ENCODE data around the gene CEP20. TPM values are rescaled to one million over a fixed set of nuclear protein-coding genes. Genes with fewer than 3 reads are reported as not detected.
"Not testable (repeated sequence)": the region's sequence is repeated elsewhere in the genome, so short reads cannot be mapped to it uniquely, and the experiment has no call there.

The CEP20 gene
- total and polyA plus RNA-seq, 2 of the 8 experiments (the other 6 are each of a cell fraction or from before 2014, with no cell fraction given), result 16.2 to 49.0 TPM

GRCh38 chr16:15936809-15937208 lies 48.4 kb upstream of the CEP20 start:
- H3K23me2 ChIP-seq (ENCODE audit: low read depth, low read length); DNase-seq (ENCODE audit: low read depth in 1 of 2, low spot score in 2 of 2); H3K23ac ChIP-seq (ENCODE audit: insufficient read length); H3K4me3 ChIP-seq (ENCODE audit: extremely low read depth in 1 of 4, insufficient read depth in 2 of 4, low read depth in 3 of 4, low read length in 4 of 4); FAIRE-seq; H3K79me1 ChIP-seq (ENCODE audit: low read depth, low read length); H2BK12ac ChIP-seq (ENCODE audit: low read depth, low read length); H3K27ac ChIP-seq (ENCODE audit: low read depth, low read length); H2AFZ ChIP-seq (ENCODE audit: low read length); H2BK15ac ChIP-seq (ENCODE audit: low read length); H3K9me3 ChIP-seq (ENCODE audit: insufficient read depth in 2 of 2, low read depth in 1 of 2, low read length in 1 of 2); H2BK120ac ChIP-seq (replicated peaks; ENCODE audit: low read depth, low read length); H3K56ac ChIP-seq (replicated peaks; ENCODE audit: insufficient read length, low read depth, low read length); H4K8ac ChIP-seq (ENCODE audit: extremely low read depth, insufficient read depth, low read length); H3K4me2 ChIP-seq (ENCODE audit: insufficient read depth in 1 of 2, low read depth in 2 of 2, low read length in 2 of 2); H3K14ac ChIP-seq (ENCODE audit: insufficient read length); H2BK20ac ChIP-seq (ENCODE audit: low read length); H3K9ac ChIP-seq (replicated peaks in 1 of 4; ENCODE audit: extremely low read depth in 1 of 4, low read depth in 3 of 4, low read length in 3 of 4); H2AK5ac ChIP-seq (ENCODE audit: low read depth, low read length); POLR2A ChIA-PET (ENCODE audit: partially characterized antibody); H3K36me3 ChIP-seq (ENCODE audit: control insufficient read depth in 2 of 4, insufficient read depth in 4 of 4, low read length in 3 of 4); H4K20me1 ChIP-seq (replicated peaks in 1 of 2; ENCODE audit: control insufficient read depth in 1 of 2, insufficient read depth in 2 of 2, low read length in 2 of 2); H3K79me2 ChIP-seq (ENCODE audit: control insufficient read depth in 1 of 2, insufficient read depth in 2 of 2, low read length in 2 of 2); H4K5ac ChIP-seq (ENCODE audit: insufficient read length, low read depth, low read length); H3K27me3 ChIP-seq (replicated peaks in 1 of 4; ENCODE audit: control insufficient read depth in 3 of 4, extremely low read depth in 1 of 4, insufficient read depth in 3 of 4, low read length in 3 of 4); H4K91ac ChIP-seq (replicated peaks; ENCODE audit: insufficient read length, low read length); H2BK5ac ChIP-seq (ENCODE audit: low read depth, low read length); H3K4ac ChIP-seq (replicated peaks; ENCODE audit: insufficient read length, low read depth, low read length); H3K4me1 ChIP-seq (replicated peaks in 1 of 4; ENCODE audit: control insufficient read depth in 3 of 4, insufficient read depth in 4 of 4, low read length in 3 of 4); H3K18ac ChIP-seq (ENCODE audit: extremely low read depth, low read length): not testable (repeated sequence)
- CTCF ChIA-PET (ENCODE audit: partially characterized antibody), result interaction anchor here (3.4 kb wide), 1 partner anchor 11 kb away, joined by 9 read pairs; no protein-coding TSS in a partner anchor
- WGBS, 2 experiments (ENCODE audit: extremely low coverage in 1 of 2, insufficient coverage in 1 of 2, insufficient read length in 1 of 2, insufficient replicate concordance in 2 of 2, low coverage in 1 of 2, low lambda C conversion rate in 2 of 2, missing lambda C conversion rate in 1 of 2), result 83% methylated on average over 6 of the region's 6 CpGs; no CpG with 5 or more reads in 1 of the 2 experiments
